ENCODE results near the gene TAS1R3. TPM values are rescaled to one million over a fixed set of nuclear protein-coding genes. Genes with fewer than 3 reads are reported as not detected.

TAS1R3 gene
- total and polyA plus RNA-seq, 2 donors (not counting 1 experiment from before 2014, with no cell fraction given), result 4.1 to 11.7 TPM

DNA sequence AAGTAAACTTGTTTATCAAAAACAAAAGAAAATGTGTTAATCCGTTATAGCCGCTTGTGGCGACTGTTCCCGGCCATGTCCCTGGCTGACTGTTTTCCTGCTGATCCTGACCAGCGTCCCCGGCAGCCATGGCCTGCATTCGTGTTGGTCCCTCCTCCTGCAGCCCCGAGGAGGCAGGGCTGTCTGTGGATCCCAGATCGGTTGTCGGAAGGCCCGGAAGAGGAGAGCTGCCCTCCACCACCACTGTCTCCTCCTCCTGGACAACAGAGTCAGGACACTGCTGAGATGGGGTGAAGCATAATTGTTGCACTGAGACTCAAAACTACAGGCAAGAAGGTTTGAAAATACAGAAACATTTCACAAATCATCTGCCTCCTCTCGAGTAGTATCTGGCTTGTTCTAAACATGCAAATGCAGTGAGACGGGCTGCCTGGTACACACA is 30.9 kb downstream of the TAS1R3 start:
- ChIA-PET POLR2A (interaction anchor here (0.5 kb wide), 1 partner anchor 97 kb away, joined by 3 read pairs; no protein-coding TSS in a partner anchor), CTCF (no interaction called here)
- H3K4me3 ChIP-seq (ENCODE audit: control extremely low read depth in 1 of 5, extremely low read depth in 1 of 5, insufficient read depth in 1 of 5, low read depth in 2 of 5, low read length in 4 of 5), result no peak overlapping the region
- intact Hi-C loops (cut with micrococcal nuclease), result no loop called here
- H3K9me3 ChIP-seq (ENCODE audit: control extremely low read depth in 1 of 3, control insufficient read depth in 2 of 3, insufficient read depth in 1 of 3, low read length in 2 of 3), result peaks cover 0 to 18% (median 0%) of the 10 kb centered on the region in 3 donors
- no peak overlapping the region for H3K9ac ChIP-seq (ENCODE audit: low read length)
- peaks cover 11 to 14% of the 10 kb centered on the region in 2 donors for H3K4me1 ChIP-seq (ENCODE audit: control insufficient read depth in 2 of 2, insufficient read depth in 2 of 2, low read length in 2 of 2)
- no peak overlapping the region for H3K27ac ChIP-seq (ENCODE audit: low read length in 2 of 2)
- Mint-ChIP-seq H3K27ac (no peak overlapping the region), H3K27me3 (peaks cover 20% of the 10 kb centered on the region), H3K9me3 (ENCODE audit: insufficient read depth) (no peaks in the 10 kb centered on the region), H3K4me1 (peaks cover 8% of the 10 kb centered on the region), H3K4me3 (no peak overlapping the region)
- no peak for ATAC-seq (ENCODE audit: low read depth)
- H3K36me3 ChIP-seq (replicated peaks in 1 of 2; ENCODE audit: control extremely low read depth in 1 of 2, control insufficient read depth in 1 of 2, extremely low read depth in 1 of 2, insufficient read depth in 2 of 2, low read length in 1 of 2), result no peaks in the 10 kb centered on the region
- no peak overlapping the region for H2AFZ ChIP-seq (ENCODE audit: insufficient read depth, low read depth, low read length, poor library complexity, severe bottlenecking)
- no peak overlapping the region for H3K4me2 ChIP-seq (replicated peaks; ENCODE audit: low read depth, low read length, poor library complexity, severe bottlenecking)
- peaks cover 0 to 42% (median 10%) of the 10 kb centered on the region in 4 experiments for H3K27me3 ChIP-seq (replicated peaks in 1 of 4; ENCODE audit: control extremely low read depth in 1 of 4, control insufficient read depth in 3 of 4, insufficient read depth in 4 of 4, low read length in 3 of 4)
- H4K20me1 ChIP-seq (ENCODE audit: control insufficient read depth, insufficient read depth, low read length, poor library complexity, severe bottlenecking), result no peaks in the 10 kb centered on the region
- H3K79me2 ChIP-seq (ENCODE audit: control insufficient read depth, insufficient read depth, low read length), result no peaks in the 10 kb centered on the region
- DNase-seq, result no peak
- TF ChIP-seq, protein P1, sequence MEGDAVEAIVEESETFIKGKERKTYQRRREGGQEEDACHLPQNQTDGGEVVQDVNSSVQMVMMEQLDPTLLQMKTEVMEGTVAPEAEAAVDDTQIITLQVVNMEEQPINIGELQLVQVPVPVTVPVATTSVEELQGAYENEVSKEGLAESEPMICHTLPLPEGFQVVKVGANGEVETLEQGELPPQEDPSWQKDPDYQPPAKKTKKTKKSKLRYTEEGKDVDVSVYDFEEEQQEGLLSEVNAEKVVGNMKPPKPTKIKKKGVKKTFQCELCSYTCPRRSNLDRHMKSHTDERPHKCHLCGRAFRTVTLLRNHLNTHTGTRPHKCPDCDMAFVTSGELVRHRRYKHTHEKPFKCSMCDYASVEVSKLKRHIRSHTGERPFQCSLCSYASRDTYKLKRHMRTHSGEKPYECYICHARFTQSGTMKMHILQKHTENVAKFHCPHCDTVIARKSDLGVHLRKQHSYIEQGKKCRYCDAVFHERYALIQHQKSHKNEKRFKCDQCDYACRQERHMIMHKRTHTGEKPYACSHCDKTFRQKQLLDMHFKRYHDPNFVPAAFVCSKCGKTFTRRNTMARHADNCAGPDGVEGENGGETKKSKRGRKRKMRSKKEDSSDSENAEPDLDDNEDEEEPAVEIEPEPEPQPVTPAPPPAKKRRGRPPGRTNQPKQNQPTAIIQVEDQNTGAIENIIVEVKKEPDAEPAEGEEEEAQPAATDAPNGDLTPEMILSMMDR (IDR thresholded peaks at IDR 0.05), result no peak
- no peak for TF ChIP-seq EZH2 (IDR thresholded peaks at IDR 0.05; ENCODE audit: borderline replicate concordance, insufficient read depth, low read depth, low read length, poor library complexity, severe bottlenecking)
- WGBS (ENCODE audit: insufficient coverage), result 20% methylated on average over 10 of the region's 13 CpGs

DNA sequence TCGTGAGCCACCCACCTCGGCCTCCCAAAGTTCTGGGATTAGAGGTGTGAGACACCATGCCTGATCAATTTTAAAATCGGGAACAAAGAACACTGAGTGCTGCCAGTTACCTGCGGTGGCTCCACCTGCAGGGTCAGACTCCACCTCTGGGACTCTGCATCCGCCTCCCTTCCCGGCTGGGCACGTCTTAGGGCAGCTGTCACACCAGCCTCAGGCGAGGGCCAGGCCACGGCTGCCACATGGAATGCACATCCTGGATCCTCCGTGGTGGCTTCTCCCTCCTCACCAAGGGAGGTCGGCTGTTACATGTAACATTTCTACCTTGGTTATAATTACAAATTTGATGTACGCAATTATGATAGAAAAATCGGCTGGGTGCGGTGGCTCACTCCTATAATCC is 33.2 kb downstream of the TAS1R3 start:
- no peaks in the 10 kb centered on the region for H3K79me2 ChIP-seq (ENCODE audit: control insufficient read depth, insufficient read depth, low read length)
- no peaks in the 10 kb centered on the region for H3K9me3 Mint-ChIP-seq (ENCODE audit: insufficient read depth)
- H3K9ac ChIP-seq (ENCODE audit: low read length), result no peak overlapping the region
- H3K4me3 ChIP-seq (ENCODE audit: control extremely low read depth in 1 of 5, extremely low read depth in 1 of 5, insufficient read depth in 1 of 5, low read depth in 2 of 5, low read length in 4 of 5), result no peak overlapping the region
- TF ChIP-seq EZH2 (IDR thresholded peaks at IDR 0.05; ENCODE audit: borderline replicate concordance, insufficient read depth, low read depth, low read length, poor library complexity, severe bottlenecking), result no peak
- H4K20me1 ChIP-seq (ENCODE audit: control insufficient read depth, insufficient read depth, low read length, poor library complexity, severe bottlenecking), result no peaks in the 10 kb centered on the region
- POLR2A ChIA-PET, result no interaction called here
- no peaks in the 10 kb centered on the region for H3K4me1 ChIP-seq (ENCODE audit: control insufficient read depth in 2 of 2, insufficient read depth in 2 of 2, low read length in 2 of 2)
- CTCF ChIA-PET, result no interaction called here
- H3K9me3 ChIP-seq (ENCODE audit: control extremely low read depth in 1 of 3, control insufficient read depth in 2 of 3, insufficient read depth in 1 of 3, low read length in 2 of 3), result peaks cover 0 to 14% (median 0%) of the 10 kb centered on the region in 3 donors
- DNase-seq, result no peak
- H3K36me3 ChIP-seq (replicated peaks in 1 of 2; ENCODE audit: control extremely low read depth in 1 of 2, control insufficient read depth in 1 of 2, extremely low read depth in 1 of 2, insufficient read depth in 2 of 2, low read length in 1 of 2), result no peaks in the 10 kb centered on the region
- ATAC-seq (ENCODE audit: low read depth), result no peak
- peaks cover 0 to 20% (median 4%) of the 10 kb centered on the region in 4 experiments for H3K27me3 ChIP-seq (replicated peaks in 1 of 4; ENCODE audit: control extremely low read depth in 1 of 4, control insufficient read depth in 3 of 4, insufficient read depth in 4 of 4, low read length in 3 of 4)
- H3K27me3 Mint-ChIP-seq, result peaks cover 13% of the 10 kb centered on the region
- H2AFZ ChIP-seq (ENCODE audit: insufficient read depth, low read depth, low read length, poor library complexity, severe bottlenecking), result no peak overlapping the region
- no peak overlapping the region for H3K4me3 Mint-ChIP-seq
- intact Hi-C loops (cut with micrococcal nuclease), result no loop called here
- H3K27ac ChIP-seq (ENCODE audit: low read length in 2 of 2), result no peak overlapping the region
- no peak overlapping the region for H3K27ac Mint-ChIP-seq
- WGBS (ENCODE audit: insufficient coverage), result 84% methylated on average over 9 of the region's 14 CpGs
- peaks cover 4% of the 10 kb centered on the region for H3K4me1 Mint-ChIP-seq
- H3K4me2 ChIP-seq (replicated peaks; ENCODE audit: low read depth, low read length, poor library complexity, severe bottlenecking), result no peak overlapping the region
